T-helper 22 cell (primary cell): ENCODE data around the gene PKIB.
"Not testable (repeated sequence)": the region's sequence is repeated elsewhere in the genome, so short reads cannot be mapped to it uniquely, and the experiment has no call there.

ENCODE experiments used
- DNase-seq: peaks from one replicate; pipeline ENCODE4 v3.0.0-alpha.2; 2020; ENCODE audit warnings: low read depth

PKIB gene

DNA sequence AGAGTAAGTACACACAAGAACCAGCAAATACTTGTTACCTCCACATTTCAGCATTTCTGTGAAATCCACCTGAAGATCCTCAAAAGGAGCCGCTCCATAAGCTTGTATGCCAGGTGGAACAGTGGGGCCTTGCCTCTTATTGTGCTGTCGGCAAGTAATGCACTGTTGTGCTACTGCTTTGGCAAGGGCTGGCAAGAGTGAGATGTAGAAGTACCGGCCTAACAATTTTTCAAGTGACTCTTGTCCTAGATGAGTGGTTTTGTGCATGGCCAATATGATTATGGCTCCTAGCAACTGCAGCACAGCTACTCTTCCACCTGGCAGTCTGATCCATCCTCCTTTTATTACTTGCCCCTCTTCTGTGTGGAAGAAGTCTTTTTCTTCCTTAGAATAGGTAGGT is 134.7 kb downstream of the PKIB start:
- DNase-seq, result not testable (repeated sequence)

DNA sequence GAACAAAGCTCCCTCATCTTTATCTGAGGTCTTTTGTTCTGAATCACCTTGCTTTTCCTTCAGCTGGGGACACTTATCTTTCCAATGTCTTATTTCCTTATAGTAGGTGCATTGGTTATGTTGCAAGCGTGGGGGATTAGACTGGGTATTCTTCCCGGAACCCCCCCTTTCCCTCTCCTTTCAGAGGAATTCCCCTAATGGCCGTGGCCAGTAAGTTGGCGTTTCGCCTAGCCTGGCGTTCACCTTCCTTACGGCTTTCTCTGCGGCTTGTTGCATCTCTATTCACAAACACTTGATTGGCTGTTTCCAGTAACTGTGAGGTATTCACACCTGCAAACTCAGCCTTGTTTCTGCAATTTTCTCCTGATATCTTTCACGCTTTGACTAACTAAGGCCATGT is 136.5 kb downstream of the PKIB start:
- no peak for DNase-seq

DNA sequence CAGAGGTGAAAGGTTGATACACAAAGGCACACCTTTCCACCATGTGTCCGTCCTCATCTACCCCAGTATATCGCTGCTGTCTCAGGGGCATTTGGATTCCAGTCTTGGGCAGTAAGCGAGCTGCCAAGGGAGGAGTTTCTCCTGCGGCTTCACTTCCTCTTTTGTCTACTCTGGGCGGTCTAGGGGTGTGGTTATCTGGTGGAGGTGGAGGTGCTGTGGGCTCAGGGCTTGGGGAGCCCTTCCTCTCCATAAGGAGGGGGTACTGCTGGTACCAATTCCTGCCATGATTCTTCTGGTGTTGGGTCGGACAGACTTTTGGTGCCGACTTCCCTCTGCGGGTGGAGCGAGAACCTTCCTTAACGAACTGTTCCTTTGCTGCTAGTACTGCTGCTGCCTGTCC is 137.4 kb downstream of the PKIB start:
- DNase-seq, result no peak

DNA sequence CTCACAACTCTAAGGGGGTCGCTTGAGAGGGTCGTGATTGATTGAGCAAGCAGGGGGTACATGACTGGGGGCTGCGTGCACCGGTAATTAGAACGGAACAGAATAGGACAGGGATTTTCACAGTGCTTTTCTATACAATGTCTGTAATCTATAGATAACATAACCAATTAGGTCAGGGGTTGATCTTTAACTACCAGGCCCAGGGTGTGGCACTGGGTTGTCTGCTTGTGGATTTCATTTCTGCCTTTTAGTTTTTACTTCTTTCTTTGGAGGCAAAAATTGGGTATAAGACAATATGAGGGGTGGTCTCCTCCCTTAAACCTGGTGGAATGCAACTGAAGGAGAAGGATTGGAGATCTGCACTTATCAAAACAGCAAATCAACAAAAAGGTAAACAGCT is 138.7 kb downstream of the PKIB start:
- DNase-seq, result not testable (repeated sequence)

DNA sequence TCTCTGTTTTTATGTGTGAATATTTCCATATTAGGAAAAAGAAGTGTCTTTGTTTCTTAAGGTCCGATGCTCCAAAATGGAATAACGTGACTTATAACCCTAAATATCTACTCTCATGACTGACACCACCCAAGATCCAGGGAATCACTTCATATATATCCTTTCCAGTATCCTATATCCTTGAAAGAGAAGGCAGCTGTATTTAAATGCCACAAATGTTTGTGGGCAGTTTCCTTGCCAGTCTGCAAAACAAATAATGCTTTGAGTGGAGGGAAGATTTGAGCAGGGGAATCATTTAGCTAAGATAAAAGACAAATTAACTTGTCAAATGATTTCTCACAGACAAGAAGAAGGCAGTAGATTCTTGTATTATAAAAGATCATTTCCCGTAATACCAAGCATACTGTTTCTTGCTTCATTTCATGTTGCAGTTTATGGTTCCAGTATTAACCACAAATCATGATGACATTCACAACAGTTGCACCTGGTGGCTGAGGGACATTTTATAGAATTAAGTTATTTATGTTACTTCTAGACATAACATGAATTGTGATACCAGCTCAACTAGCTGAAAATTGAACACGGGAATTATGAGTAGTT is 139.3 kb downstream of the PKIB start:
- no peak for DNase-seq

DNA sequence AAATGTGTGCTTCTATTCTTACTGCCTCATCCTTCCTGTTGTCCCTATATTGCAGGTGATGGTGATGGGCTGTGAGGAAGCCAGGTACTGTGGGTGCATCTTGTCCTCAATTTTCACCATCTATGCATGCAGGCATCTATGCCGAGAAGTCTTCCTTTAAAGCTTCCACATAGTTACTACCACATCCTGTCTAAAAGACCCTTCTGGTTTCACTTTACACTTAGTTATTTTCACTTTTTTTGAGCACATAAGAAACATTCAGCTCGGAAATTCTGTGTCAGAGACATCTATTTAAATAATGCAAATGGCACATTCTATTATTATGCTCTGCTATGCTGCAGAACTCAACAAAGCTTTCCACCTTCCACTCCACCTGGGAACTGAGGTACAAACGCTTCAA is 141.1 kb downstream of the PKIB start:
- no peak for DNase-seq

DNA sequence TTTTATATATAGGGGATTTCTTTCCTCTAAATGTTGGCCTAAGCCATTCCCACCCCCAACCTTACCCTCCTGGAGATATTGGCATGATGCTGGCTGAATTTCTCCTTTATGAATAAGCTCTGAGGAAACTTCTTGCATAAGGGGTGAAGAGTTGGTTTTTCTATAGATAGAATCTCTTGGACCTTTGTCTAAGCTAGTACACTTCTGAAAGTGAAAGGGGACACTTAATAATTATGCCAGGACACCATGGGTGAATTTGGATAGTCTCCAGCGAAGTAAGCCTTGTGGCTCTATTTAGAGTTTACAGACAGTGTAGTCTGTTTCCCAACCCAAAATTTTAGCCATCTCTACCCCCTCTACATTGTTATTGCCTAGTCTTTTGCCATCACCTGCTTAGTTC is 142.3 kb downstream of the PKIB start:
- no peak for DNase-seq

DNA sequence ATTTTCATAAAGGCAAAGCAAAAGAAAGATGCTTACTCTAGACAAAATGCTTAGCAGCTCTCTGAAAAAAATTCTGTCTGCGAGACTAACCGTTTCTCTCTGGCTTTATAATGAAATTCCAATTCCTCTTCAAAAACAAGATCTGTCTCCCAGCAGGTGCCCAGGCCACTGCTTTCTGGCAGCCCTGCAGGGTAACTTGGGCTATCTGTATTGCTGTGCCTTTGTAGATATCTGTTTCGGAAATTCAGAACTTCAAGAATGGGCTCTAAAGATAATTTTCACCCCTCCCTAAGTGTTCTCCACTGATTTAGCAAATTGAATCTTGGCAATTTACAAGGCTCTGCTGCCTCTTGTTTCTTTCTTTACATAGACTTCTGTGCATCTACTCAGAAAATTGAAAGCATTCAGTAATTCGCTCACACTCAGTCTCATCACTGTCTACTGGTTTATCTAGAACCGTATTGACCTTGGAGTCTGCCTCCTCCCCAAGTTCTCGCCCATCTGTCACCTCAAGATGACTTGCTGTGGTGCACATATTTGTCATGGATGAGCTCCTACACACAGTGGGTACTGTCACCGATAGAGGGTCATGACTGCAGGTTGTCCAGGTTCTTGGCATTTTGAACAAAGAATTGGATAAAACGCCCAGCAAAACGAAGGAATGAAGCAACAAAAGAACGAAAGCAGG is 142.9 kb downstream of the PKIB start:
- no peak for DNase-seq

DNA sequence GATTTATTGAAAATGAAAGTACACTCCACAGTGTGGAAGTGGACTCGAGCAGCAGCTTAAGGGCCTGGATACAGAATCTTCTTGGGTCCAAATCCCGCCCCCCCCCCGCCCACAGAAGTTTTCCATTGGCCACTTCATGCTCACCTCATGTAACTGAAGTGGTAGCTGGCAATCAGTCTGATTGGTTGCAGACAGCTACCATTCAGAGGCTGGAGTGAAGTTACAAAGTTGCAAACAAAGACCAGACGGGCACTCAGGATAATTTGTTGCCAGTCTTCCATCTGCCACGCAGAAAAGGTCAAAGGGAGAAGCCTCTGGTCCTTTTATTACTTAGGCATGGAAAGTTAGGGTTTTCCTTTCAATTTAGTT is 143.5 kb downstream of the PKIB start:
- DNase-seq, result no peak

DNA sequence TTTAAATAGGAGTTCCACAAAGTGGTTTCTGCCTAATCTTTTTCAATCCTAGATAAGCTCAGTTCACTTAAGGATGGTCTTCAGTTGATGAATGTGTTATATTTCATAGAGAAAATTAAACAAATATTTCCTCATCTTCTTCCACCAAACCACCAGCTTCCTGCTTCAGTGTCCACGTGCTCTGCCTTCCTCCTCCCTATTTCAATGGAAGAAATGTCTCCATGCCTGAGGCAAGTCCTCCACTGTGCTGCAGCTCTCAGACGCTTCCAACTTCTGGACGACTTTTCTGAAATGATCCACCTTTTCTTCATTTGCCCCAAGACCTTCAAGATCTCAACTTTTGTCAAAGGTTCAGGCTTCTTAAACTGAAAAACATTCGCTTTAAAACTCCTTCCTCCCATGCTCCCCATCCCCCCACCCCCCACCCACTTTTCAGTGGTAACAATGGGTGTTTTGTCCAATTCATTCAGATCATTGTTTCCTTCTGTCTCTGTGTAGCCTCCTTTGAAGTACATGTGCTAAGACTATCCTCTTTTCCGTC is 144.1 kb downstream of the PKIB start:
- DNase-seq, result no peak

DNA sequence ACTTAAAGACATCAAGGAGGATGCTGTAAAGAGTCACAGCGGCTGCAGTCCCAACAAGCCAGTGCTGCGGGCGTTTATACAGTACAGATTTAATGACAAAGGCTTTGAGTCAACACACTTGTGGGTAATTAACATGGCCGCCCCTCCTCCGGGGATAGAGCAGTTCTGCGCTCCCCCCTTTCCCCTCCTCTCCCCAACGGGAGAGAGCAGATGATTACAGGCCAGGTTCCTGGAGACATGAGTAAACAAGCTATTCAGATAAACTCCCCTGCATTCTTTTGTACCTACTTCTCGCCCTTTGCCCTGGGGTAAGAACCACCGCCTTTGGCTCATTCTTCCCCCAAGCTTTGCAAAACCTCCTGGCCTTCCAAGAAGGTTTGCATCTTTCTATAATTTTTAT is 145.7 kb downstream of the PKIB start:
- DNase-seq, result no peak

DNA sequence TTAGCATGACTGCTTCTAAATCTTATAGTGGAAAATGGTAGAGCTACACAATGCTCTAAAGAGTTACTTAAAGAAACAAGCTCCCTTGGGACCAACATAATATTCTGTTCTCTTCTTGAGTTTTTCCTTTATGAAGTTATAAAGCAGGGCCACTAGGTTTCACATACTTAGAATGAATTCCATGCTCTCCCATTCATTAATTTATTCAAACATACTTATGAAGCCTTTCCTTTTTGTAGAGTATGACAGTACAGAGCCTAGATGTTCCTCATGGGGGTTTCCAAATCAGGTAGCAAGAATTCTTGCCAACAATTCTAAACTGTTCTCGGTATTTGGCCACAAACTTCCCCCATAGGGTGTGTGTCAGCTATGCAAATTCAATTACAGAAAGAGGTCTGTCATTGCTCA is 148.7 kb downstream of the PKIB start:
- DNase-seq, result no peak

DNA sequence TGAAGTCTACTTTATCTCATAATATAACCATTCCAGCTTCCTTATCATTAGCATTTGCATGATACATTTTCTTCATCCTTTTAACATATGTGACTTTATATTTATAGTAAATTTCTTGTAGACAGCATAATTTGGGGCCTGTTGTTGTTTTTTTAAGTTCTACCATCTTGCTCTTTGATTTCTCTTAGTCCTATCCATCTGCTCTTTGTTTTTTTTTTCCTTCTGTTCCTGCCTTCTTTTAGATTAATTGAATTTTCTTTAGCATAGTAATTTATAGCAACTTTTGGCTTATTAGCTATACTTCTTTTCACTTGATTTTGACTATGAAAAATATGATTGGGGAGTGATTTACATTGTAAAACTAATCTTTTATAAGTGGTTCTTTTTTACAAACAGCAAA is 150.1 kb downstream of the PKIB start:
- DNase-seq, result no peak

DNA sequence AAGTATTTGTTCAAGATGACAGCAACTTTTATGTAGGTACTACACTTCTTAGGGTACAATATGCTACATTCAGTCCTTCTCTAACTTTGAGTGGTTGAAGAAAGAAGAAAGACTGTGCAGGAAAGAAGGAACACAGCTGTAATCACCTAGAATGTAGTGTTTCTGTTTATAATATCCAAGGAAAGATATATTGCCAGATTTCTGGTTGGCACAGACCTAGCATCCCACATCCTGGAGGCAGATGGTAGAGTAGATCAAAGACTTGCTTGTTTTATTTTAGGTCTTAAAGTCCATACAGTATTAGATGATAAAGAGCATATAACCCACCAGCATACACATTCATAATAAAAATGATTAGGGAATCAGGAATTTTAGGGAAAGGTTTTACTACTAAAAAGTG is 156.1 kb downstream of the PKIB start:
- DNase-seq, result no peak

DNA sequence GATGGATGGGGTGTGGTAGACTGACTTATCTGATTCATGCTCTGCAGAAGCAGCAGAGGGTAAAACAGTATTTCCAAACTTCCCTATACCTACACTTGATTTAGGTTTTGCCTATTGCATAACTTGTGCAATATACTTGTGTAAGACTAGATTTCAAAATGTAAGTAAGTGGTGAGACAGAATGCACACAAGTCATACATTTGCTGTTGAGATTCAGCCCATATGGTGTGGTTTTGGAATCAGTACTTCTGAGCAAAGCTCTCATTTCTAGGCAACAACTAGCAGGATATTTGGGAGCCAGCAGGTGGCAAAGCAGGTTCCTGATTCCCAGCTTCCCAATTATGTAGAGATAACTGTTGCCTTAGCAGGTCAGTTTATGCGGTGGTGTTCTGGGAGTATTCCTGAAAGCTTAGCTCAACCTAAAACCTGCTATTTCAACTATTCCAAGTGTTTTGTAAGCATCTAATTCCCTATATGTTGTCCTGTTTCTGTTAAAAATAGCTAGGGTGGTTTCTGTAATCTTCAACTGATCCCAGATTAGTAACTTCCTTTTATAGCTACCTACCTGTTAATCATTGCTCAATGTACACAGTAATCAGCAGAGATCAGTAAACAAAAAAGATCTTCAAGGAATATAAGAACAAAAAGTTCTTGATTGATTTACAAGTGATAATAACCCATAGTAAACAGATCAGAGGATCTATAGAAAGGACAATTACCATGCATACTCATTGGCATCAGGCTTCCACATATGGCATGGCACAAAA is 160.8 kb downstream of the PKIB start:
- DNase-seq, result no peak

DNA sequence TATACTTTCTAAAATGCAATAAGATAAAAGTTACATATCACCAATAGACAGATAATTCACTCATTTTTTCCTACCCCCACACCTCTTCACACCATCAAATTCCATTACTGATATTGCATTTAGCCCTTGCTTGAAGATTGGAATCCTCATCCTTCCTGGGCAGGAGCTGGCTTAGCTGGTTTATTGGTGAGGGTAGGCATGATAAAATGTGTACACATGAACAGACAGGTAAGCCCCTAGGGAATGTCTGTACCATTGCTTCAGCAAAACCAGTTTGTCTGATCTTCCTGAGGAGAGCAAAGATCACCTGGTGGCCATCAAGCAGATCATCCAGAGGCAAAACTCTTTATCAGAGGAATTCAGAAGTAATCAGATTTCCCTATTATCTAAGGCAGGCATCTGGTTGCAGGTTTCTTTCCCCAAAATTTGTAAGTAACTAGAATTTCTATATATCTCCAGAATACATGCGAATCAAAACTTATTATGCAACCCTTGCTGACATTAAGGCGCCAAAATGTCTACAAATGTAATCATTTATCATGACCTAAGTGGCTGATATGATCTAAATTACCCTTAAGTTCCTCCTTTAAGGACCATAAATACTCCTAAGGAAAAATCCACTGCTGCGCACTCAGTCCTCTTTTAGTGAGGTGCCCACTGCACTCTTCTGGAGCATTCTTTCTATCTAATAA is 162.7 kb downstream of the PKIB start:
- no peak for DNase-seq
